Activated CD8-positive, alpha-beta T cell treated with anti-CD3 and anti-CD28 coated beads for 36 hours (primary cell): ENCODE results near the gene ZNF385B. TPM values are rescaled to one million over a fixed set of nuclear protein-coding genes. Genes with fewer than 3 reads are reported as not detected.

ENCODE experiments used
- ATAC-seq: fragments of 200-7000 bp; cut with Tn5 transposase; one replicate; pipeline ENCODE4 v1.10.0; 2021; ENCODE audit warnings: mild to moderate bottlenecking, moderate library complexity
- CTCF ChIA-PET: fragments of 350-600 bp; sonication (Branson Sonifier 250); formaldehyde crosslinking; loops from one replicate; lab custom pipeline; 2021; ENCODE audit warnings: antibody characterized with exemption; lab: Charles Lee
- POLR2A ChIA-PET: fragments of 350-600 bp; sonication (Branson Sonifier 250); formaldehyde crosslinking; loops from one replicate; lab custom pipeline; 2021; ENCODE audit warnings: antibody characterized with exemption; lab: Charles Lee
- DNase-seq: peaks from one replicate; pipeline ENCODE4 v3.0.0-alpha.2; 2020
- H3K27ac Mint-ChIP-seq: one replicate; pipeline ENCODE4 v1.8.0; 2021; ENCODE audit warnings: mild to moderate bottlenecking, mixed read lengths
- H3K27me3 Mint-ChIP-seq: one replicate; pipeline ENCODE4 v1.8.0; 2021; ENCODE audit warnings: mixed read lengths
- H3K36me3 Mint-ChIP-seq: one replicate; pipeline ENCODE4 v1.8.0; 2021; ENCODE audit warnings: low read depth, mixed read lengths
- H3K4me1 Mint-ChIP-seq: one replicate; pipeline ENCODE4 v1.8.0; 2021; ENCODE audit warnings: low read depth, mixed read lengths
- H3K4me3 Mint-ChIP-seq: one replicate; pipeline ENCODE4 v1.8.0; 2021; ENCODE audit warnings: mild to moderate bottlenecking, moderate library complexity, mixed read lengths
- H3K9me3 Mint-ChIP-seq: one replicate; pipeline ENCODE4 v1.8.0; 2021; ENCODE audit warnings: mixed read lengths
- CTCF ChIP-seq: fragments of 200-600 bp; IDR thresholded peaks from one replicate; pipeline ENCODE4 v1.8.0; 2022; ENCODE audit warnings: antibody characterized with exemption, mild to moderate bottlenecking
- intact Hi-C: fragments of 100-400 bp; cut with micrococcal nuclease; formaldehyde crosslinking; loops from one replicate; pipeline ENCODE4 v1.10.0; 2022
- total RNA-seq, 2 experiments: library from RNA; stranded (reverse); gene quantifications; one replicate each; pipeline ENCODE4 v1.2.3, GENCODE V29; 2021

ZNF385B gene
- total RNA-seq, 2 experiments from 2014 or later: not detected

GRCh38 chr2:179555691-179556283, 305.6 kb downstream of the ZNF385B start:
- DNase-seq (no peak), ATAC-seq (no peak)
- POLR2A ChIA-PET: interaction anchor here (0.7 to 1.3 kb wide), 2 partner anchors 9 to 990 kb away, joined by 3 read pairs; no protein-coding TSS in a partner anchor
- CTCF ChIA-PET: no interaction called here
- Mint-ChIP-seq H3K4me1 (no peaks in the 10 kb centered on the region), H3K9me3 (no peaks in the 10 kb centered on the region), H3K27ac (no peak overlapping the region), H3K27me3 (no peaks in the 10 kb centered on the region), H3K36me3 (no peaks in the 10 kb centered on the region), H3K4me3 (no peak overlapping the region)
- no peak for TF ChIP-seq CTCF
- intact Hi-C loops: no loop called here

- Mint-ChIP-seq H3K9me3 (no peaks in the 10 kb centered on the region), H3K36me3 (no peaks in the 10 kb centered on the region), H3K27me3 (no peaks in the 10 kb centered on the region), H3K4me1 (no peaks in the 10 kb centered on the region), H3K4me3 (no peak overlapping the region), H3K27ac (no peak overlapping the region)
- intact Hi-C loops: no loop called here
- no peak for TF ChIP-seq CTCF
- ChIA-PET POLR2A (no interaction called here), CTCF (no interaction called here)
- no peak for DNase-seq
- ATAC-seq: no peak
Measured at GRCh38 chr2:179554639-179555386, 306.6 kb downstream of the ZNF385B start.

- TF ChIP-seq CTCF: no peak
- H3K27me3 Mint-ChIP-seq: no peaks in the 10 kb centered on the region
- H3K4me3 Mint-ChIP-seq: no peak overlapping the region
- H3K4me1 Mint-ChIP-seq: no peaks in the 10 kb centered on the region
- no peaks in the 10 kb centered on the region for H3K36me3 Mint-ChIP-seq
- CTCF ChIA-PET: no interaction called here
- H3K9me3 Mint-ChIP-seq: no peaks in the 10 kb centered on the region
- intact Hi-C loops: no loop called here
- no peak for DNase-seq
- no peak for ATAC-seq
- no peak overlapping the region for H3K27ac Mint-ChIP-seq
- POLR2A ChIA-PET: no interaction called here
Measured at GRCh38 chr2:179553382-179553781, 308.0 kb downstream of the ZNF385B start.

- ChIA-PET POLR2A (no interaction called here), CTCF (no interaction called here)
- H3K27me3 Mint-ChIP-seq: no peaks in the 10 kb centered on the region
- intact Hi-C loops: no loop called here
- H3K4me3 Mint-ChIP-seq: no peak overlapping the region
- ATAC-seq (no peak), DNase-seq (no peak)
- H3K27ac Mint-ChIP-seq: no peak overlapping the region
- no peaks in the 10 kb centered on the region for H3K36me3 Mint-ChIP-seq
- no peaks in the 10 kb centered on the region for H3K4me1 Mint-ChIP-seq
- H3K9me3 Mint-ChIP-seq: no peaks in the 10 kb centered on the region
- TF ChIP-seq CTCF: no peak
Measured at GRCh38 chr2:179551539-179552045, 309.8 kb downstream of the ZNF385B start.

- DNase-seq: no peak
- Mint-ChIP-seq H3K27ac (no peak overlapping the region), H3K9me3 (no peaks in the 10 kb centered on the region), H3K27me3 (no peaks in the 10 kb centered on the region), H3K4me1 (no peaks in the 10 kb centered on the region), H3K4me3 (no peak overlapping the region), H3K36me3 (no peaks in the 10 kb centered on the region)
- intact Hi-C loops: no loop called here
- TF ChIP-seq CTCF: no peak
- ATAC-seq: no peak
- CTCF ChIA-PET: no interaction called here
- POLR2A ChIA-PET: no interaction called here
Measured at GRCh38 chr2:179550849-179551248, 310.6 kb downstream of the ZNF385B start.
